Endometrial microvascular endothelial cells (primary cell): ENCODE results near the gene PTPN11. TPM values are rescaled to one million over a fixed set of nuclear protein-coding genes. Genes with fewer than 3 reads are reported as not detected.
"Not testable (repeated sequence)": the region's sequence is repeated elsewhere in the genome, so short reads cannot be mapped to it uniquely, and the experiment has no call there.

Experiments
- in situ Hi-C: cut with HindIII; loops from 2 replicates; pipeline ENCODE4 v1.10.0; 2017; ENCODE audit warnings: low sequenced_read_pairs, low pct_unique_long_range_greater_than_20kb; ENCODE audit errors: inconsistent ontology term
- total RNA-seq: library from RNA; depleted of rRNA; stranded (reverse); fragments of >200 nt; gene quantifications from one replicate; pipeline ENCODE4 v1.2.3, GENCODE V29; 2015; ENCODE audit errors: inconsistent ontology term

The PTPN11 gene
- total RNA-seq, 1 donor from 2014 or later, result 76.1 TPM

DNA sequence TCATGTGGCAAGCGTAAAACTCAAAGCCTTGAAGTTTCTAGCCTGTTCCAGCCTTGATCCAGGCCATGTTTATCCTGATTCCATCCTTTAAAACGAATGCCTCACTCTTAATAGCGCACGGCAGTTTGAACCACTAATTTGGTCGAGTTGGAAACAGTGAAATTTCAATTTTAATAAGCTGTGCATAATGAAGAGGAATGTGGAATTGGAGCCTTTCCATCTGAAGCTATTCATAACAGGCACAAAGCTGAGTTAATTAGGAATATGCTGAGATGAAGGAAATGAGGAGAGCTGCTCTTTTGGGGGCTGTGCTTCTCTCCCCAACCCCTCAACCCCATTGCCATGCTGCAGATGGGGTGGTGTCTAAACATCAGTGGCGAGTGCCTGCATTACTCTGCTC is 70.7 kb downstream of the PTPN11 start:
- in situ Hi-C loops, result no loop called here

DNA sequence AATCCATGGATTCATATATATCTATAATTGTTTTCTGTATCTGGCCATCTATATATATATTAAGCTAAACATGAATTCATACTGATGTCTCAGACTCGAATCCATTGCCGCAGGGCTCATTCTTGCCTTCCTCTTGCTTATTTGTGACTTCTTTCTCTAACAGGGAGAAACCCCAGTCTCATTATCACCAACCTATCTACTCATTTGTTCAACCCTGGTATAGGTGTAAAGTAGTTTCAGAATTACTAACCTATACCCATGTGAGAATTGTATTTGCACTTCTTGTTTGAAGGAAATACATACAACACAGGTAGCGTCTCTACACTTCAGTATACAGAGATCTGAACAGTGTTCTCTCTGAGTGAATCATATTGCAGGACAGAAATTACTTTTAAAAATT is 77.7 kb downstream of the PTPN11 start:
- in situ Hi-C loops, result no loop called here

DNA sequence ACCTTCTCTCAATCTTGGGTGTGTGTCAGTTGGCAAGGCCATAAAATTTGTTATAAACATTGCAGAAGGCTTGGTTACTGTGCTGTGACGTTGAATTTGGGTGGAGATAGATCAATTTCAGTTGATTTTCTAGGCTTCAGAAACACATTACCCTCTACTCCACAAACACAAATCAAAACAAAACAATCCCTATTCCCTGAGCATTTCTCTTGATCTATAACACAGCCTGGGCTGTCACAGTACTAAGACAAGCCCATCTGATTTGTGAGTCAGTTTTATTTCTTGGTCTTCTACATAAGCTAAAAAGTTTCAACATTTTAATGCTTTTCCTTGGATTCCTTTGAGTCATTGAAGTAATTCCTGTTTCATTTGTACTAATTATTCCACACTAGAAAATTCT is 79.8 kb downstream of the PTPN11 start:
- in situ Hi-C loops, result no loop called here

DNA sequence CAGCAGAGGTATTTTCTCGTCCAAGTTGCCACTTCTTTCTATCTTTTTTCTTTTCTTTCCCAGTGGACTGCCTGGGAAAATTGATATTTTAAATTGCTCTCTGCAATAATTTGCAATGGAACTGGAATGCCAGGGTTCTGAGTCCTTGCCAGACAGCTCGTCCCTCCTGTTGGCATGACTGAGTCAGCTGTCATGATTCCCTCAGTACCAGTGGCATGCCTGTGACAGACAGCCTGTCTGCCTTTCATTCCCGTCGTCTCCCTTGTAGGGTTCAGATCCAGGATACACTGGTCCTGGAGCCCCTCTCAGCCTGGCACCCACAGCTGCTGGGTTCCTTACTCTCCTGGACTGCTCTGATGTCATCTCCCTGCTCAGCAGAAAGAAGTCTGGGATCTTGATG is 84.8 kb downstream of the PTPN11 start:
- in situ Hi-C loops, result no loop called here

DNA sequence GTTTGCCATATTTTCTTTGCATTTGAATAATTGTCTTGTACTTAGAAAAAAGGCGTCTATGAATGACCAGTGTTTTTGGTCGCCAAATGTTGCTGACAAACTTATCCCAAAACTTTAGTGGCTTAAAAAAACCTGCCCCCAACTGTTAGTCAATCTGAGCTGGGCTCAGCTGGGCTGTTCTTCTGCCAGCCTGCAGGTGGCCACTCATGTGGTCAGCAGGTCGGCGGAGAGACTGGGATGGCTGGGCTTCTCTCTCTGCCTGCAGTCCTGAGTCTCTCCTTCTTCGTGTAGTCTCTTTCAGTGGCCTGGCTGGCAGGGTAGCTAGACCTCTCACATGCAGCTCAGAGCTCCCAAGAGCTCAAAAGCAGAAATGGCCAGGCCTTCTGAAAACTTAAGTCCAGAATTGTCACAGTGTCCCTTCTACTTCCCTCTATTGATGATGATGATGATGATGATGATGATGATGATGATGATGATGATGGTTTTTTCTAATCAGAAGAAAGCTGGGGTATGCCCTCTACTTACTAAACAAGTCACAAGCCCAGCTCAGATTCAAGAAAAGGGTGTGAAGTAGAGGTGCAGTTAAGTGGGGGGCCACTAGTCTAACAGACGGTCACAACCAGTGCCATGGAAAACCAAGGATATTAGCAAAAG is 87.9 kb downstream of the PTPN11 start:
- in situ Hi-C loops, result no loop called here

DNA sequence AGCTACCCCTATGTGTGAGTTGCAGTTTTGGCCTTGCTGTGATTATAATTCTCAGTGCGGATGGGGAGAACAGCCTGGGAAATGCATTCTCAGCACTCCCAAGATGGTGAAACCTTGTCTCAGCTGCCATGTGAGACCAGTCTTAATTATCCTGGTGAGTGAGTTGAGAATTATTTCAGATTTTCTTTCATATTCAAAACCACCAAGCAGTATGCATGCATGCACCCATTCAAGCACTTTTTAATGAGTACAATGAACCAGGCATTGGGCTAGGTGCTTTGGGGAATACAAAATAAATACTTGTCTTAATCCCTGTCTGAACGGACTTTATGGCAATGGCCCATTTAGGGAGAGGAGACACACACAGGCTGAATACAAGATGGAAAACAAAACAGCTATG is 94.7 kb downstream of the PTPN11 start:
- in situ Hi-C loops, result no loop called here

DNA sequence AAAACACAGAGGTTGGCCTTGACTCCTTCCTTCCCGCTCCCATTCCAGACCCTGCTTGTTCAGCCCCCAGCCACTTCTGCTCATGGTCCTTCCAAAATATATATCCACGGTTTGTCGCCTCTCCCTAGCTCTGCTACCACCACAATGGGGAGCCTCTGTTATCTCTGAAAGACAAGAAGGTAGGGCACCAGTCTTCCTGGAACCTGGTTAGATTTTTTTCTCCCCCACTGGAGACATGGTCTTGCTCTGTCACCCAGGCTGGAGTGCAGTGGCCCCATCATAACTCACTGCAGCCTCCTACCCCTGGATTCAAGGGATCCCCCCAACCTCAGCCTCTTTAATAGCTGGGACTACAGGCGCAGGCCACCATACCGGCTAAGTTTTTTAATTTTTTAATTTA is 95.7 kb downstream of the PTPN11 start:
- in situ Hi-C loops, result no loop called here

DNA sequence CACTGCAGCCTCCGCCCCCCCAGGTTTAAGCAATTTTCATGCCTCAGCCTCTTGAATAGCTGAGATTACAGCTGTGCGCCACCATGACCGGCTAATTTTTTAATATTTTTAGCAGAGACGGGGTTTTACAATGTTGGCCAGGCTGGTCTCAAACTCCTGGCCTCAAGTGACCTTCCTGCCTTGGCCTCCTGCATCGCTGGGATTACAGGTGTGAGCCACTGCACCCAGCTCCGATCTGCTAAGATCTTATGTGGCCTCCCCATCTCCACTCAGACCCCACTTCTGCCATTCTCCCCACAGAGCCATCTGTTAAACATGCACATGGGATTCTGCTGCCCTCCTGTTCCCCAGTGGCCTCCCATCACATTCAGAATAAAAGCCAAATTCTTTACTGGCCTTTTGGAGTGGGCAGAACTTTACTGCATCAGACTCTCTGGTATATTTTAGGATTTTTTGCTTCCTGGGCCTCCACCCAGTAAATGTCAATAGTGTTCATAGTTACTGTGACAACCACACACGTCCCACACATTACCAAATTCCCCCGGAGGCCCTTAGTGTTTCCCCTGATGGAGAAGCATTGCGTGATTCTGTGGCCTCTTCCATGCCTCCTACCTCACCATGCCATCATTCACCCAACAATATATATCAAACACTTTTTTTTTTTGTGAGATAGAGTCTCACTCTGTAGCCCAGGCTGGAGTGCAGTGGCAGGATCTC is 96.3 kb downstream of the PTPN11 start:
- in situ Hi-C loops, result no loop called here

DNA sequence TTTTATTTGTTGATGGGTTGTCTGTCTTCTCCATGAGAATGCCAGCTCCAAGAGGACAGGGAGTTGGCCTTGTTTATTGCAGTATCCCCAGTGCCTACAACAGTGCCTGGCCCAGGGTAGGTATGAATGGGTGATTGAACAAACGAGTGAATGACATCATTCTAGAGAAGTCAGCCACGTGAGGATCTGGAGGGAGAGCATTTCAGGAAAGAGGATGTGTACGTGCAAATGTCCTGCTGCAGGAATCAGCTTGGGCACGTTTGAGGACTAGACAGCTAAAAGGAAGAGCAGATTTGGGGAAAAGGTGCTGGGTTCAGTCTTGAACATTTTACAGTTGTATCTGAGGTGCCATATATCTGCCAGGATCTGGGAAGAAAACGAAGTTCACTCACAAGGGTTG is 97.1 kb downstream of the PTPN11 start:
- in situ Hi-C loops, result no loop called here

DNA sequence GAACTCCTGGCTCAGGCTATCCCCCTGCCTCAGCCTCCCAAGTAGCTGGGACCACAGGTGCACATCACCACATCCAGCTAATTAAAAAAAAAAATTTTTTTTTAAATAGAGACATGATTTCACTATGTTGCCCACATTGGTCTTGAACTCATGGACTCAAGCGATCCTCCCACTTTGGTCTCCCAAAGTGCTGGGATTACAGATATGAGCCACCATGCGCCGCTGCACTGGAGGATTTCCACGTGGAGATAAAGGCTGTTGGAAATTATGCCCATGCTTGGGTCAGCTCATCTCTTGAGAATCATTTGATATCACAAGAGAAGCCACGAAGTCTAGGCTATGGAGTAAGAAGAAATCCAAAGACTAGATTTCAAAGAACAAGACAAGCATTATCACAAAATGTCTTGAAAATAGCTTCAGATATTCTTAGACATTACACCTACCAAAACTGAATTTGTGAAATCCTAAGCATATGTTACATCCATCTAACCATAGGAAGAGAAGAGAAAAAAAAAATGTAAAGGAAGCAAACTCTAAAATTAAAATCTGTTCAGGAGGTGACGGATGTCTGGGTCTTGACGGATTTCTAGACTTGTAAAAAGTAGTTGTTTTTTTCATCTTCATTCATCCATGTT is 99.1 kb downstream of the PTPN11 start:
- in situ Hi-C loops, result no loop called here

DNA sequence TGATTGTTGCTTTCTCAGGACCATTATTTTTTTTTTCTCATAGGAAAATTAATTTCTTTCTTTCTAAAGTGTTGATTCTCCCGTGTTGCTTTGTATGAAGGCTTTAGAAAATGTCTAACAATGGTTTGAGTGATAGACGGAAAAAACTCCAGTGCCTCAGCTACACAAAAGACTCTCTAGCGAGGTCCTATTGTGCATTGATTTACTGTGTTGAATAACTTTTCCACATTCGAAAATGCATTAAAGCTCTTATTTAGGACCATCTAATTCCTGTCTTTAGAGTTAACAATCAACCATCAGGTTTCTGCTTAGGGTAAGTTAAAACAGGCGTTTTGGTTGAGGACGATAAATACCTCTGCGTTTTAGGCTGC is 99.6 kb downstream of the PTPN11 start:
- in situ Hi-C loops, result no loop called here

DNA sequence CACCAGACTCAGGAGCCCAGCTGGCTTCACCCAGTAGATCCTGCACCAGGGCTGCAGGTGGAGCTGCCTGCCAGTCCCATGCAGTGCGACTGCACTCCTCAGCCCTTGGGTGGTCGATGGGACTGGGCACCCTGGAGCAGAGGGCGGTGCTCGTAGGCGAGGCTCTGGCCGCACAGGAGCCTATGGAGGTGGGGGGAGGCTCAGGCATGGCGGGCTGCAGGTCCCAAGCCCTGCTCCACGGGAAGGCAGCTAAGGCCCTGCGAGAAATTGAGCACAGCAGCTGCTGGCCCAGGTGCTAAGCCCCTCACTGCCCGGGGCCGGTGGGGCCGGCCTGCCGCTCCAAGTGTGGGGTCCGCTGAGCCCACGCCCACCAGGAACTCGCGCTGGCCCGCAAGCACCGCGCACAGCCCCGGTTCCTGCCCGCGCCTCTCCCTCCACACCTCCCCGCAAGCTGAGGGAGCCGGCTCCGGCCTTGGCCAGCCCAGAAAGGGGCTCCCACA is 101.1 kb downstream of the PTPN11 start:
- in situ Hi-C loops, result not testable (repeated sequence)

DNA sequence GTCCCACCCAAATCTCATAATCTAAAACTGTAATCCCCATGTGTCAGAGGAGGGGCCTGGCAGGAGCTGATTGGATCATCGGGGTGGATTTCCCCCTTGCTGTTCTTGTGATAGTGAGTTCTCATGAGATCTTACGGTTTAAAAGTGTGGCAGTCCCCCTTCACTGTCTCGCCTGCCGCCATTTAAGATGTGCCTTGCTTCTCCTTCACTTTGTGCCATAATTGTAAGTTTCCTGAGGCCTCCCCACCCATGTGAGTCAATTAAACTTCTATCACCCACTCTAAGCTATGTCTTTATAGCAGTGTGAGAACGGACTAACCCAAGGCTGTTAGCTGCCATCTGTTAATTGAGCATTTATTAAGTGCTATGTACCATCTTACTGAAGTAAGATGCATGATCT is 105.1 kb downstream of the PTPN11 start:
- in situ Hi-C loops, result no loop called here

DNA sequence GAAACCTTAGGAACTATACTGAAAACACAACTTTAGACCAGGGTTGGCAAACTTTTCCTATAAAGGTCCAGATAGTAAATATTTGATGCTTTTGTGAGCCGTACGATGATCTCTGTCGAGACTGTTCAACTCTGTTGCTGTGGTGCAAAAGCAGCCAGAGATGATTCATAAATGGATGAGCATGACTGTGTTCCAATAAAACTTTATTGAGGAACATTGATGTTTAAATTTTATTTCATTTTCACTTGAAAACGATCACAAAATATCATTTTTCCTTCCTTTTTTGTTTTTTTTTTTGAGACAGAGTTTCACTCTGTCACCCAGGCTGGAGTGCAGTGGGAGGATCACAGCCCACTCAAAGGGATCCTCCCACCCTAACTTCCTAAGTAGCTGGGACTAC is 105.5 kb downstream of the PTPN11 start:
- in situ Hi-C loops, result no loop called here

DNA sequence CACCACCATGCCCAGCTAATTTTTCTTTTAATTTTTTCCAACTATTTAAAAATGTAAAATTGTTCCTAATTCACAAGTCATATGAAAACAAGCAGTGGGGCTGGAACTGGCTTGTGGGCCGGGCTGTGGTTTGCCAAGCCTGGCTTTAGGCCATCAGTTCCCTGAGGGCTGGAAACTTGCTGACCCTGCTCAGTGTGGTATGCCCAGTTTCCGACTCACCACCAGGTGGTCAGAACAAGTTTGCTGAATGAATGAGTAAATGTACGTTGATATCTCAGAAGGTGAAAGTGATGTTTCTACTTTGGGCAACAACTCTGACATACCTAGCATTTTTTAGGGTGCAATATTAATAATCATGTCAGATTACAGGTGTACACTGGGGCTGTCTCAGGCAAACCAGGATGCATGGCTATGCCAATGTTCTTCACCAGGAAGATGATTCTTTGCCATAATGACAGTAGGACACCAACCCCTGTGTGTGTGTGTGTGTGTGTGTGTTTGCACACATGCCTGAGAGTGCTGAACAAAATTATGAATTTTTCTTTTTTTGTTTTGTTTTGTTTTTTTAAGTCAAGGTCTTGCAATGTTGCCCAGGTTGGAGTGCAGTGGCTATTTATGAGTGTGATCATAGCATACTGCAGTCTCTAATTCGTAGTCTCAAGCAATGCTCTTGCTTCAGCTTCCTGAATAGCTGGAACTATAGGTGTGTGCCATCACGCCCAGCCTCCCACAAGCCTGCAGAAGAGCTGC is 106.1 kb downstream of the PTPN11 start:
- in situ Hi-C loops, result no loop called here

DNA sequence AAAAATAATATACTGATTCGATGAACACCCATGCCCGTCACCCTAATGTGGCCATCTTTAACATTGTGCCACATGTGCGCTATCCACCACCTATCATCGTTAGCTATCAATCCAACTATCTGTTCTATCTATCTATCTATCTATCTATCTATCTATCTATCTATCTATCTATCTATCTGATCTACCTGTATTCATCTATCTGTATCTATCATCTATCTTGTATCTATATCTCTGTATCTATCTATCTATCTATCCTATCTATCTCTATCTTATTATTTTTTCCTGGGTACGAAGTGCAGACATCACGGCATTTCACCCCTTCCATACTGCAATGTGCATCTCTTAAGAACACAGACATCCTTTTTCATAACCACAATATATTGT is 106.7 kb downstream of the PTPN11 start:
- in situ Hi-C loops, result no loop called here

DNA sequence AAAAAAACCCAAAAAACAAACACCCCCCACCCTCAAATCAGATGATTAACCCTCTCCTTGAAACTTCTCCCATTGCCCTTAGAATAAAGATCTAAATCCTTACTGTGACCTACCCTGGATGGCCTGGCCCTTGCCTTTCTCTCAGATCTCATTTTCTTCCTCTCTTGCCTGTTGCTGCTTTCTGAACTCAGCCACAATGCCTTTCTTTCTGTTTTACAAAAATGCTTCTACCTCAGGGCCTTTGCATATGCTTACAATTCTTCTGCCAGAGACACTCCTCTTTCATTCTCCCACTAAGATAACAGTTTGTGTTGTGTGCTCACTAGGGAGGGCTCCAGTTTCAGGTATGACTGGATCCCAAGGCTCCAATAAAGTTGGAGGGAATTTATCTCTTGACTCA is 108.3 kb downstream of the PTPN11 start:
- in situ Hi-C loops, result no loop called here

DNA sequence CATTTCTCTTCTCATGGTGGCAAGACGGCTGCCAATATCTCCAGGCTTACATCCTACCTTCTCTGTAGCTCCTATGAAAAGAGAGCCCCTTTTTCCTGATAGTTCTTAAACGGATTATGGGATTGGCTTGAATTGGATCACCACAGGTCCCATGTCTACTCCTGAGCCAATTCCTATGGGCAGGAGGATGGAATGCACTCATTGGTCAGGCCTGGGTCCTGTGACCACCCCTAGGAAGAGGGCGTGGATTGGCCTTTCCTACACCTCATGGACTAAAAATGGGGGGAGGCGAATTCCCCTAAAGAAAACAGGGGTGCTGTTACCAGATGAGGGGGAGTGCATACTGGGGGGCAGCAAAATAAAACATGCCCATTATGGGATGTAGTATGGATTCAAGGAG is 108.8 kb downstream of the PTPN11 start:
- in situ Hi-C loops, result no loop called here

DNA sequence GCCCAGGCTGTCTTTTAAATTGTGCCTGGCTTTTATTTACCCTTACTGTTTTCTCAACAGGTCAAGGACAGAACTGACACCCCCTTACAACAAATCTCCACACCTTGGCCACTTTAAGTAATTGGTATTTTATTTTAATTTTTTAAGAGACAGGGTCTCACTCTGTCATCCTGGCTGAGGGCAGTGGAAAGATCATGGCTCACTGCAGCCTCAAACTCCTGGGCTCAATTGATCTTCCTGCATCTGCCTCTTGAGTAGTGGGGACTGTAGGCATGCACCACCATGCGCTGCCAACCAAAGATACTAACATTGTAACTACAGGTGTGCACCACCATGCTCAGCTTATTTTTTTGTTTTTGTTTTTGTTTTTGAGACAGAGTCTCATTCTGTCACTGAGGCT is 109.8 kb downstream of the PTPN11 start:
- in situ Hi-C loops, result no loop called here

DNA sequence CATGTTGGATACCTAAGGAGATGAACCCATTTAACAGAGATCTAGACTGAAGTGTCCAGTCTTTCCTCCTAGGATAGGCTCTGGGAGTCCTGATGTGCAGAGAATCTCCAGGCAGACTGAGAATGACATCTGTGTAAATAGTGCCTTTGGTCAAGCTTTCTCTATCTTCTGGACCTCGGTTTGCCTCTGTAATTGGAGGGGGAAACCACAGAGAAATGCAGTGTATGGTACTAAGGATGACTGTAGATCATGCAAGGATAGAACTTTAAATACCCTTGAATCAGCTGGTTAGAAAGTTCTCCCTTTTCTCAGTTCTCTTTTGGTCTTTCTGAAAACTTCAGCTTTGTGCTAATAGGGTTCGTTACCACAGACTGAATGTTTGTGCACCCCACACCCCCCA is 112.2 kb downstream of the PTPN11 start:
- in situ Hi-C loops, result no loop called here
